Epithelial cell of esophagus (primary cell): ENCODE data around the gene MALRD1.
A peak's percentile ranks its signal among the peaks of the same experiment; 100 is the strongest.

Source experiments
- DNase-seq: peaks from one replicate; pipeline ENCODE4 v3.0.0; 2010; ENCODE audit warnings: low read depth
- H3K4me3 ChIP-seq: 2 replicates; pipeline ENCODE4 v1.5.1; 2011; ENCODE audit warnings: mild to moderate bottlenecking, low read length, control low read depth
- CTCF ChIP-seq: IDR thresholded peaks from 2 replicates; pipeline ENCODE4 v1.5.1; 2011; ENCODE audit warnings: low read depth, mild to moderate bottlenecking, low read length, control low read depth, inconsistent platforms; ENCODE audit not compliant: insufficient read depth; ENCODE audit errors: missing control alignments

The MALRD1 gene

GRCh38 chr10:19699299-19699698 lies 650.7 kb downstream of the MALRD1 start:
- no peak overlapping the region for H3K4me3 ChIP-seq
- TF ChIP-seq CTCF = no peak
- no peak for DNase-seq

- no peak for TF ChIP-seq CTCF
- no peak overlapping the region for H3K4me3 ChIP-seq
- no peak for DNase-seq
These were observed 652.9 kb downstream of the MALRD1 start for GRCh38 chr10:19701427-19702052.

GRCh38 chr10:19702215-19702614 lies 653.6 kb downstream of the MALRD1 start:
- no peak for TF ChIP-seq CTCF
- H3K4me3 ChIP-seq = no peak overlapping the region
- peak; percentile 54 for DNase-seq

GRCh38 chr10:19704544-19704943 lies 655.9 kb downstream of the MALRD1 start:
- TF ChIP-seq CTCF = no peak
- DNase-seq = no peak
- H3K4me3 ChIP-seq = no peak overlapping the region

GRCh38 chr10:19705250-19705649 lies 656.6 kb downstream of the MALRD1 start:
- TF ChIP-seq CTCF = no peak
- DNase-seq = no peak
- no peak overlapping the region for H3K4me3 ChIP-seq

GRCh38 chr10:19706904-19707303 lies 658.3 kb downstream of the MALRD1 start:
- peak; percentile 49 for DNase-seq
- TF ChIP-seq CTCF = no peak
- H3K4me3 ChIP-seq = no peak overlapping the region

- no peak for TF ChIP-seq CTCF
- peak; percentile 81 for DNase-seq
- H3K4me3 ChIP-seq = no peak overlapping the region
These were observed 658.8 kb downstream of the MALRD1 start for GRCh38 chr10:19707376-19707775.
